ENCODE measurements around the gene ATXN1.

DNA sequence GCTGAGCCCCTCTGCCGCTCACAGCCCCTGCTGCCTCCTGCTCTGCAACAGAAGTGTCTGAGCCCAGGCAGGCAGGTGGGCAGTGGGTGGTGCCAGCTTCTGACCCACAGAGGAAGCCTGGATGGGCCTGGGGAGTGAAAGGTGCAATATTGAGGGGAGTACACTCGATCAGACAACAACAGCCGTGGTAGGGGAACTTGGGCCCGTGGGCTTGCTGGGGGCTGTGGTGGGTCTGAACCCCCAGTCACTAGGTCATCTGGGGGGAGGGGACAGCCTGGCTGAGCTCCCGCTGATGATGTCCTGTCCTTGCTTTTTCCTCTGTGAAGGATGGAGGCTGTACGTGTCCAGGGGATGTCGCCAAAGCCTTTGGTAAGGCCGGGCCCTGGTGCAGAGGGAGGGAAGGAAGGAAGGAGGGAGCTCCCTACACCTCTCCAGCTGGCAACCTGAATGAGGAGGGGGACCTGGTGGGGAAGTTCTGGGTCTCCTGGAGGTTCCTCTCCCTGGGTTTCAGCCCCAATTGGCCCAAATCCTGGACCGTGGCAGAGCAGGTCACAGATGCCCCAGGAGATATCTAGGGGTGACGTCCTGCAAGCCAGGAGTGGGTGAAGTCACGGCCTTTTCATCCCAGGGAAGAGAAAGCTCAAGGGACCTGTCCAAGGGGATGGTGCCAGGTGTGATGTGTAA lies 475.7 kb downstream of the ATXN1 start:
- TF ChIP-seq, protein P1, sequence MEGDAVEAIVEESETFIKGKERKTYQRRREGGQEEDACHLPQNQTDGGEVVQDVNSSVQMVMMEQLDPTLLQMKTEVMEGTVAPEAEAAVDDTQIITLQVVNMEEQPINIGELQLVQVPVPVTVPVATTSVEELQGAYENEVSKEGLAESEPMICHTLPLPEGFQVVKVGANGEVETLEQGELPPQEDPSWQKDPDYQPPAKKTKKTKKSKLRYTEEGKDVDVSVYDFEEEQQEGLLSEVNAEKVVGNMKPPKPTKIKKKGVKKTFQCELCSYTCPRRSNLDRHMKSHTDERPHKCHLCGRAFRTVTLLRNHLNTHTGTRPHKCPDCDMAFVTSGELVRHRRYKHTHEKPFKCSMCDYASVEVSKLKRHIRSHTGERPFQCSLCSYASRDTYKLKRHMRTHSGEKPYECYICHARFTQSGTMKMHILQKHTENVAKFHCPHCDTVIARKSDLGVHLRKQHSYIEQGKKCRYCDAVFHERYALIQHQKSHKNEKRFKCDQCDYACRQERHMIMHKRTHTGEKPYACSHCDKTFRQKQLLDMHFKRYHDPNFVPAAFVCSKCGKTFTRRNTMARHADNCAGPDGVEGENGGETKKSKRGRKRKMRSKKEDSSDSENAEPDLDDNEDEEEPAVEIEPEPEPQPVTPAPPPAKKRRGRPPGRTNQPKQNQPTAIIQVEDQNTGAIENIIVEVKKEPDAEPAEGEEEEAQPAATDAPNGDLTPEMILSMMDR (IDR thresholded peaks at IDR 0.05), result no peak
- TF ChIP-seq POLR2A (IDR thresholded peaks at IDR 0.05), result no peak

All from lower leg skin (tissue), 3 donors.